GM12878 (cell line): ENCODE measurements around the gene LHFPL3.

Experiments
- CTCF ChIP-seq, 3 experiments: IDR thresholded peaks in 2 of 3; conservative IDR thresholded peaks in 1 of 3; 2 replicates each; pipeline ENCODE4 v1.5.1; 2011; ENCODE audit warnings: low read depth in 3 of 3, low read length in 3 of 3, mild to moderate bottlenecking in 3 of 3, control low read depth in 2 of 3, moderate library complexity in 2 of 3, inconsistent platforms in 1 of 3, mixed read lengths in 1 of 3; ENCODE audit not compliant: control insufficient read depth in 2 of 3, insufficient read depth in 1 of 3; ENCODE audit errors: extremely low read depth in 1 of 3
- HCFC1 ChIP-seq: fragments of 150-350 bp; IDR thresholded peaks from 2 replicates; pipeline ENCODE4 v1.6.1; 2014; ENCODE audit warnings: low read length
- TAF1 ChIP-seq: IDR thresholded peaks from 2 replicates; pipeline ENCODE4 v1.6.1; 2011; ENCODE audit warnings: mild to moderate bottlenecking, low read depth, low read length, borderline replicate concordance
- ZZZ3 ChIP-seq: IDR thresholded peaks from 2 replicates; pipeline ENCODE4 v1.6.1; 2011; ENCODE audit warnings: low read depth; ENCODE audit not compliant: control insufficient read depth, insufficient read length

DNA sequence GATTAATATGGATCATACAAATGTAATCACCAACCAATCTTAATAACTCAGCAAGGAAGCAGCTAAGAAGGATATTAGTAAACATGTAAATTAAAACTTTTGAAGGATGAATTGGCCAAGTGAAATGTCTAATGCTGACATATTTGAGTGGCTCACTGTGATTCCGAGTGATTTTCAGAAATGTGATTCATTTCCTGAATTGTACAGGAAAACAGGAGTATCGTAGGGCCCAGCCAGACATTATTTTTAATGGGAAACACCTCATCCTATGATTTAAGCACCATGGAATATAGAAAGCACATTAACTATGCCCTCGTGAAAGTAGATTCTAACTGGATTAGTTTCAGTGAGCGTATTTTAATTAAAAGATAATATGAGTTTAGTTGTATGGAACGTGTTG is 82.3 kb downstream of the LHFPL3 start:
- TF ChIP-seq TAF1 (no peak), ZZZ3 (no peak), CTCF (IDR thresholded peaks at IDR 0.05 in 2 of 3, conservative IDR thresholded peaks at IDR 0.05 in 1 of 3; ENCODE audit: control insufficient read depth in 2 of 3, extremely low read depth in 1 of 3, insufficient read depth in 1 of 3, low read depth in 3 of 3, low read length in 3 of 3) (no peak), HCFC1 (no peak)
